Measurements from ENCODE around the gene OLIG2.

The OLIG2 gene

DNA sequence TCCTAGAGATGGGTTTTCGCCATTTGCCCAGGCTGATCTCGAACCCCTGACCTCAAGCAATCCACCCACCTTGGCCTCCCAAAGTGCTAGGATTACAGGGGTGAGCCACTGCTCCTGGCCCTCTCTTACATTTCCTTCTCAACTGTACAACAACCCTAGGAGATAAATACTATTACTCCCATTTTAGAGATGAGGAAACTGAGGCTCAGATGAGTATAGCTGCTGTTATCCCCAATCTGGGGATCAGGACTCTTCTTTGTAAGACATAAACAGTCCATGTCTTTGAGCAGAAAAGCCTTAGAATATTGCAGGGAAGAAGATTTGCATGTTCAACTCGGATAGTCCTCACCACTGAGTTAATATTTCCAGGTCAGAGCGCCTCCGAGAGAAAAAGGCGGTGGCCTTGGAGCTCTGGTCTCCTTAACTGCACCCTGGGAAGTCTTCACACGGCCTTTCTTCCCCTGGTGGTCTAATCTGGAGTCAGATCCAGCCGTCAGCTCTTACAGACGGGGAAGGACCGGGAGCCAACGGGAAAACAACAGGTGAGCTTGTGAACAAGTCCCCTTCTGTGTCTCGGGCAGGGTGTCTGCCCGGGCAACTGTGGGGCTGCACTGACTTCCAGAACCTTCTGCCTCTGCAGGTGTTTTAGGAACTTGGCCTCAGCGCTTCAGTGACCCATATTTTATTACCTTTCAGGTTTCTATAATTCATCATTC, 38.3 kb downstream of the OLIG2 start:
- no peak for DNase-seq (ENCODE audit: low read depth in 2 of 2)

DNA sequence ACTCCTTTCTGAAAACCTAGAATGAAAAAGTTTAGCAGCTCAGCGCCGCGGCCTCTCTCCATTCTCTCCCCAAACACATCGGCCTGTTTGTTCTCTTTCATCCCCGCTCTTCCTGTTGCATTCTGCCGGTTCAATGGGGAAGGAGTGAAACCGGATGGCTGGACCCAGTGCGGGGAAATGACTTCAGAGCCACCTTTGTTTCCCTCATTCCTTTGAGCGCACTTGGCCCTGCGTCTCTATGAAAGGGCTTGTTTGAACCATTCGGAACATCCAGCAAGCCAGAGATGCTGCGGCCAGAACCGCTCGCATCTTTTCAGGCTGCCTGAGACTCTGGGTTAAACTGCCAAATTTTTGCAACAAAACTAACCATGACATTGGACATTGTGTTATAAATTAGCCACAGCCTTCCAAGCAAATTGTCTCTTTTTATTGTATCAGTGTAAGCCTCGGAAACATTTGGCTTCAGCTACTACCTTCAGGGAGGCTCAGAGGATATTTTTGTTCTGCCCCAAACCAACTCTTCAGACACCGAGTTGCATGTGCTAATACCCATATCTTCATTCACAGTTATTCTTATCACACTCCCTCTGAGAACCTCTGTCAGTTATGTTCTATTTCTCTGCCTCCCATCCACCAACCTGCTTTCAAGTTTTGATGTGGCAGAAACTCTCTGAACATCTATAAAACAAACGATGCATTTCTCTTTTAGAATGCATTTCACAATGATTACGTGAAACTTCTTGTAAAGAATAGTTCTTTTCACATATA, 39.1 kb downstream of the OLIG2 start:
- DNase-seq (ENCODE audit: low read depth in 2 of 2): no peak

DNA sequence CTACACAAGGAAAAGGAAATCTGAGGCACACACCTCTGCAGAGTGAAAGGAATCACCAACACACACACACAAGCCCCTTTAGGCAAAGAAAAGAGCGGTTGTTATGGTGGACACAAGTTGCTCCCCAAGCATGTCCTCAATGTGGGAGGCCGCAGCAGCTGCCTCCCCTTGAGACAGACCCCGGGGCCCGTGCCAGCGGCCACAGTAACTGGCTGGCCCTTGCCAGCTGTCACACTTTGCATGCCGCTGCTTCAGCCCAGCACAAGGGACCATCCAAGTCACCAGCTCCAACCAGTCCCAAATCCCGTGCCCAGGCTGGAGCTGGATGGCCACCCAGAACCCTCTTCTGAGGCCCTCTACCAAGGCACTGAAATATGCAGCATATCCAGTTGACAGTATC, 41.3 kb downstream of the OLIG2 start:
- no peak for DNase-seq (ENCODE audit: low read depth in 2 of 2)

DNA sequence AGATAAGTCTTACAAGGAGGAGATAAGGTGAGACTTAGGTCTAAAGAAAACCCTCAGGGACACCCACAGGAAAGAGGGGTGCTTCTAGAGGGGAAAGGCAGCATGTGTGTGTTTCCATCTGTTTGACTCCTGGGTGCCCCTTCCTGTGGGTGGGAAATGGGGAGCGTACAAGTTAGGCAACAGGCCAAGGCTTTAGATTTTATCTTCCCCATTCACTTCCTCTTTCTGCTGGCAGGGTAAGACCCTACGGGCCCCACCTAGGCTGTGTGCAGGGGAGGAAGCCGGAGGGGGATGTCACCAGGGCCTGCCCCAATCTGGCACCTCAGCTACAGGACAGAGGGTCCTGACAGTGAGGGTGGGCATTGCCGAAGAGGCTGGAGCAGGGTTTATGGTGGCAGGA, 41.7 kb downstream of the OLIG2 start:
- no peak for DNase-seq (ENCODE audit: low read depth in 2 of 2)

DNA sequence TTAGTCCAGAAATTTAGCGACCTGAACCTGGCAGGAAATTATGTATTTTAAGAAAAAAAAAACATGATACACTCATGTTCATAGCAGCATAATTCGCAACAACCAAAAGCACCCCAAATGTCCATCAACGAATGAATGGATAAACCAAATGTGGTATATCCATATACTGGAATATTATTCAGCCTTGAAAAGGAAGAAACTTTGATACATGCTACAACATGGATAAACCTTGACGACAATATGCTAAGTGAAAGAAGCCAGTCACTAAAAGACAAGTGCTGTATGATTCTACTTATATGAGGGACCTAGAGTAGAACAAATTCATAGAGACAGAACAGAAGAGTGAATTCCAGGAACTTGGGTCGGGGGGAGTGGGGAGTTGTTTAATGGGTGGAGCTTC, 43.5 kb downstream of the OLIG2 start:
- no peak for DNase-seq (ENCODE audit: low read depth in 2 of 2)

DNA sequence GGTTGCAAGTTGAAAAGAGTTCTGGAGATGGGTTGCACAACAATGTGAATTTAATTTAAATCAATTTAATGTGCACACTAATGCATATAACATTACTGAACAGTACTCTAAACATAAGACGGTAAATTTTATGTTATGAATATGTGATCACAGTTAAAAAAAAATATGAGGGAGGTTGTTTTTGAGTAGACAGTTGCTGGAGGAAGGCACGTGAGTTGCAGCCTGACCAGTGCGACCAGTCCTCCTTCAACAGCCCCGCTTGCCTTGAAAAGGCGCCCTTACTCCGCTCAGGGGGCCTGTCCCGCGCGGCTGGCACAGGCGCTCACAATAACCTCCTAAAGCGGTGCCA, 43.9 kb downstream of the OLIG2 start:
- no peak for DNase-seq (ENCODE audit: low read depth in 2 of 2)

DNA sequence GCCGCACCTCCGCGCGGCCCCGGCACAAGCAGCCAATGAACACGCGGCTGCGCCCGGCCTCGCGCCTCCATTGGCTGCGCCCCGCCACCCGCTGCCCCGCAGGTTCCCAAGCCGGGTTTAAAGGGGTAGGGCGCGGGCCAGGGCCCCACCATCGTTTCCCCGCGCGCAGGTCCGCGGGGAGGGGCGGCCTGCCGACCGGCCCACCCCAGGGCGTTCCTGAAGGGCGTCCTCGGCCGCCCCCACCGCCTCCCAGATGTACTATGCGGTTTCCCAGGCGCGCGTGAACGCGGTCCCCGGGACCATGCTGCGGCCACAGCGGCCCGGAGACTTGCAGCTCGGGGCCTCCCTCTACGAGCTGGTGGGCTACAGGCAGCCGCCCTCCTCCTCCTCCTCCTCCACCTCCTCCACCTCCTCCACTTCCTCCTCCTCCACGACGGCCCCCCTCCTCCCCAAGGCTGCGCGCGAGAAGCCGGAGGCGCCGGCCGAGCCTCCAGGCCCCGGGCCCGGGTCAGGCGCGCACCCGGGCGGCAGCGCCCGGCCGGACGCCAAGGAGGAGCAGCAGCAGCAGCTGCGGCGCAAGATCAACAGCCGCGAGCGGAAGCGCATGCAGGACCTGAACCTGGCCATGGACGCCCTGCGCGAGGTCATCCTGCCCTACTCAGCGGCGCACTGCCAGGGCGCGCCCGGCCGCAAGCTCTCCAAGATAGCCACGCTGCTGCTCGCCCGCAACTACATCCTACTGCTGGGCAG, 44.4 kb downstream of the OLIG2 start, which contains the start of gene OLIG1:
OLIG1 (plus strand) TSS at position 148 of the 750 bp plus-strand sequence; CDS start at position 254, 106 bp downstream.
- DNase-seq (ENCODE audit: low read depth in 2 of 2): peak; percentile 37 to 45

DNA sequence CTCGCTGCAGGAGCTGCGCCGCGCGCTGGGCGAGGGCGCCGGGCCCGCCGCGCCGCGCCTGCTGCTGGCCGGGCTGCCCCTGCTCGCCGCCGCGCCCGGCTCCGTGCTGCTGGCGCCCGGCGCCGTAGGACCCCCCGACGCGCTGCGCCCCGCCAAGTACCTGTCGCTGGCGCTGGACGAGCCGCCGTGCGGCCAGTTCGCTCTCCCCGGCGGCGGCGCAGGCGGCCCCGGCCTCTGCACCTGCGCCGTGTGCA, 44.9 kb downstream of the OLIG2 start:
- DNase-seq (ENCODE audit: low read depth in 2 of 2): no peak

DNA sequence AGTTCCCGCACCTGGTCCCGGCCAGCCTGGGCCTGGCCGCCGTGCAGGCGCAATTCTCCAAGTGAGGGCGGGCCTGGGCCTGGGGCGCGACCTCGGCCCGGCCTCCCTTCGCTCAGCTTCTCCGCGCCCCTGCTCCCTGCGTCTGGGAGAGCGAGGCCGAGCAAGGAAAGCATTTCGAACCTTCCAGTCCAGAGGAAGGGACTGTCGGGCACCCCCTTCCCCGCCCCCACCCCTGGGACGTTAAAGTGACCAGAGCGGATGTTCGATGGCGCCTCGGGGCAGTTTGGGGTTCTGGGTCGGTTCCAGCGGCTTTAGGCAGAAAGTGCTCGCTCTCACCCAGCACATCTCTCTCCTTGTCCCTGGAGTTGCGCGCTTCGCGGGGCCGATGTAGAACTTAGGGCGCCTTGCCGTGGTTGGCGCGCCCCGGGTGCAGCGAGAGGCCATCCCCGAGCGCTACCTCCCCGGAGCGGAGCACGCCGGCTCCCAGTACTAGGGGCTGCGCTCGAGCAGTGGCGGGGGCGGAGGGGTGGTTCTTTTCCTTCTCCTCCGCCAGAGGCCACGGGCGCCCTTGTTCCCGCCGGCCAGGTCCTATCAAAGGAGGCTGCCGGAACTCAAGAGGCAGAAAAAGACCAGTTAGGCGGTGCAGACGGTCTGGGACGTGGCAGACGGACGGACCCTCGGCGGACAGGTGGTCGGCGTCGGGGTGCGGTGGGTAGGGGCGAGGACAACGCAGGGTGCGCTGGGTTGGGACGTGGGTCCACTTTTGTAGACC, 45.4 kb downstream of the OLIG2 start:
- no peak for DNase-seq (ENCODE audit: low read depth in 2 of 2)

DNA sequence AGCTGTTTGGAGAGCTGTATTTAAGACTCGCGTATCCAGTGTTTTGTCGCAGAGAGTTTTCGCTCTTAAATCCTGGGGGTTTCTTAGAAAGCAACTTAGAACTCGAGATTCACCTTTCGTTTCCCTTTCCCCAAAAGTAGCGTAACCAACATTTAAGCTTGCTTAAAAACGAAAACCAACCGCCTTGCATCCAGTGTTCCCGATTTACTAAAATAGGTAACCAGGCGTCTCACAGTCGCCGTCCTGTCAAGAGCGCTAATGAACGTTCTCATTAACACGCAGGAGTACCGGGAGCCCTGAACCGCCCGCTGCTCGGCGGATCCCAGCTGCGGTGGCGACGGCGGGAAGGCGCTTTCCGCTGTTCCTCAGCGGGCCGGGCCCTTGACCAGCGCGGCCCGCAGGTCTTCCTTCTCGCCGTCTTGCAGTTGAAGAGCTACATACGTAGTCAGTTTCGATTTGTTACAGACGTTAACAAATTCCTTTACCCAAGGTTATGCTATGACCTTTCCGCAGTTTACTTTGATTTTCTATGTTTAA, 46.1 kb downstream of the OLIG2 start:
- DNase-seq (ENCODE audit: low read depth in 2 of 2): no peak

DNA sequence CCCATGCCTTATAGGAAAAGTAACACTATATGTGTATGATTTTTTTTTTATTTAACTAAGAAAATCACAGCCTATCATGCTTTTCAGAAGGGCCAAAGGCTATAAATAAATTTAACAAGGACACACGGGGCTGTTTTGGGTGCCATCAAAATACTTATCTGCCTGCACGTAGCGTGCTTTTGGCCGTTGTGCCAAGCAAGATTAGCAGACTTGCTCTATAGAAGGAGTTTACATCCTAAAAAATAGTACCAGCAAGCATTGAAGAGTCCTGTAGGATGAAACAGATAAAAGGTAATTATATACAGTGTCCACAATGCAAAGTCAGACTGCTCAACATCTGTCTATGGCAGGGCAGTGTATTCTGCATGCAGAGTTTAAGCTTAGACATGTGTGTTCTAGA, 47.9 kb downstream of the OLIG2 start:
- no peak for DNase-seq (ENCODE audit: low read depth in 2 of 2)

DNA sequence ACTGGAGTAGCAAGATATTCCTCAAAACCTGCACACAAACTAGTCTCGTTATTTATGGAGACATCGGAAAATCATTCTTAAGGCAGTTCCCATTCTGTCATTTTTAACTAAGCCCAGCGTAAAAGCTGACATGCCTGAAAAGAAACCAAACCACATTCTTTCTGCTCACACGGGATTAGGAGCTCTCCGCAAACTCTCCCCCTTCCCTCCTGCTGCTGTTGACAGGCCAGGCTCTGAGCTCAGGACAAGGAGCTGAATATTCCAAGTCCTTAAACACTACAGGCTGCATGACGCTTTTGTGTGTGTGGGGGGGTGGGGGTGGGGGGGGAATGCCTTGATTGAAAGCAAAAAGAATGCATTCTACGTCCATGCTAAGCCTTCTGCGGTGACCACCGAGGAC, 49.4 kb downstream of the OLIG2 start:
- DNase-seq (ENCODE audit: low read depth in 2 of 2): no peak

DNA sequence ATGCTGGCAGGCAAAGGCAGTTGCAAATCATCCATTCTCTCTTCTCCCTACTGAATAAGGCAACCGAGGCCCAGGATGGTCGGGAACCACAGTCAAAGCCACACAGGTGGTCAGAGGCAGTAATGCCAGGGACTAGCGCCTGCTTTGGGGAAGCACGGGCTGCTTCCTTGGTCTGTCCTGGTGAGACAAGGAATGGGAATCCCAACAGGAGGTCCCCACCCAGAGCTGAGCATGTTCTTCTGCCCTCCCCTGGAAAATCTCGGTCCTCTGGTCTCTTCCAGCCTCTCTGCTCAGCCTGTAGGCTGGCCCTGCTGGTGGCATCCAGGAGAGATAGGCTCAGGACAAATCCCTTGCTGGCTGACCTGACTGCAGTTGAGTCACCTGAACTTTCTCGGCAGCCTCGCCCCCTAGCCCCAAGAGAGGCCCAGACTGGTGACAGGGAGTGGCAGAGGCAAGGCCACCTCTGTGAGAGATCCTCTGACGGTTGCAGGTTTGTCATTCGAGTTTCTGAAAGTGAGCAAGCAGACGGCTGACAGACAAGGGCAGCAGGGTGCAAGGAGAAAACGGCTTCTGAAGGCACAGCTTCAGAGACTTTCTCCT, 50.0 kb downstream of the OLIG2 start:
- DNase-seq (ENCODE audit: low read depth in 2 of 2): no peak

DNA sequence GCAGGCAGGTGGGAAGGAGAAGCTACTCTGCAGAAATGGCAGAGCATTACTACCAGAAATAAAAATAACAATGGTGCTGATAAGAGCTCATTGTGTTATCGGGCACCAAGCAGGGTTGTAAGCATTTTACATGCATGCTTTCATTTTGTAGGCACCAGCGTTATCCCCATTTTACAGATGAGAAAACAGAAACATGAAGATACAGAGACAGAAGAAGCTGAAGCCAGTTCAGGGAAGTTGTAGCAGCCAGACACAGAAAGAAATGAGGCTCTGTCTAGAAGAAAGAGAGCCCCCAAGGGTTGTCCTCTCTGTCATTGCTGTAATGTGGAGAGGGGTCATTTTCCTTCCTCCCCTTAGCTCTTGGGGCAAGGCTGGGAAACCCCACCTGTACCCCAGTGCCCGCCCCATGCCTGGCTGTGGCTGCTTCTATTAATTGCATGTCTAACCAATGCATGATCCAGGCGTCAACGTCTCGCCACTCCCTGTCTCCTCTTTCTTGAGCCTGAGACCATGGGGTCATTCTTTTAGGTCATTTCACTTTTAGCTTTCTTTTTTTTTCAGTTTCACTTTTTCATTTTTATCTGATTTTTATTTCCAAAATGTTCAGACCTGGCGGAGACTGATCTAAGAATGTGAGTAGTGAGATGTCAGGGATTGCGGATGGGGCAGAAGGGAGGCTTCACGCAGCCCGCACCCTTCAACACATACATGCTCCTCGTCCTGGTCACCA, 51.0 kb downstream of the OLIG2 start:
- no peak for DNase-seq (ENCODE audit: low read depth in 2 of 2)

Data from stimulated activated CD4-positive, alpha-beta T cell treated with anti-CD3 and anti-CD28 coated beads, Interleukin-4, amount 100 ng/mL, for 48 hours (primary cell).